SKM-1 treated with dmso at 0.1 percent for 144 hours (cell line): ENCODE measurements around the gene CCR9.

ENCODE experiments used
- DNase-seq: peaks from one replicate; lab custom pipeline; 2025; ENCODE audit not compliant: unreplicated experiment; lab: John Stamatoyannopoulos, UW

Gene CCR9

GRCh38 chr3:45952456-45952855 lies 66.1 kb downstream of the CCR9 start:
- no peak for DNase-seq
